Measurements from ENCODE around the gene C19orf12.

The C19orf12 gene

GRCh38 chr19:29658221-29658991, 56.7 kb downstream of the C19orf12 start:
- DNase-seq = no peak

- no peak for DNase-seq
Measured at GRCh38 chr19:29655648-29656335, 59.3 kb downstream of the C19orf12 start.

GRCh38 chr19:29653398-29653797, 61.7 kb downstream of the C19orf12 start:
- no peak for DNase-seq

- DNase-seq = no peak
Measured at GRCh38 chr19:29651622-29652394, 63.3 kb downstream of the C19orf12 start.

DNA sequence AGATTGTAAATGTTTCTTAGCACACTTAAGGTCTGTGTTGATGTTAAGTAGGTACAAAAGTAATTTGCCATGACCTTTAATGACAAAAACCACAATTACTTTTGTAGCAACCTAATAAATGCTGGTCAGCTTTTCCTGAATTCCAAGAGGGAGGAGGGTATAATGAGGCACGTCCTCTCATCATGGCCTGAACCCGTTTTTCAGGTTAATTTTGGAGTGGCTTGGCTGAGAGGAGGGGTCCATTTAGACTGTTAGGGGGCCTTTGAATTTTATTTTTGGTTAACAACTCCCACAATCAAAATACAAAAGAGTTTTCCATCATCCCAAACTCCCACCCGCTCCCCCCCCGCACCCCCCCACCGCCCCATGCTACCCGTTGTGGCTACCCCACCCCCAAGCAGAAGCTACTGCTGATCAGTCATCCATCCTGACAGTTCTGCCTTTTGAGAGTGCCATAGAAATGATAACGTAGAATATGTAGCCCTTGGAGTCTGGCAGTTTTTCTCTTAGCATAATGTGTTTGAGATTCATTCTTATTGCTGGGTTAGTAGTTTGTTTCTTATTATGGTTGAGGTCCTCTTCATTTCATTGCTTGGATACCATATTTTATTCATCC, 64.2 kb downstream of the C19orf12 start:
- DNase-seq = no peak
